Limb (tissue), 2 donors: ENCODE data around the gene SRP68.
"Not testable (repeated sequence)": the region's sequence is repeated elsewhere in the genome, so short reads cannot be mapped to it uniquely, and the experiment has no call there.

Experiments
- DNase-seq, 2 donors: peaks; one replicate each; pipeline ENCODE4 v3.0.0-alpha.2; 2016; ENCODE audit errors: extremely low spot score in 2 of 2

Gene SRP68

DNA sequence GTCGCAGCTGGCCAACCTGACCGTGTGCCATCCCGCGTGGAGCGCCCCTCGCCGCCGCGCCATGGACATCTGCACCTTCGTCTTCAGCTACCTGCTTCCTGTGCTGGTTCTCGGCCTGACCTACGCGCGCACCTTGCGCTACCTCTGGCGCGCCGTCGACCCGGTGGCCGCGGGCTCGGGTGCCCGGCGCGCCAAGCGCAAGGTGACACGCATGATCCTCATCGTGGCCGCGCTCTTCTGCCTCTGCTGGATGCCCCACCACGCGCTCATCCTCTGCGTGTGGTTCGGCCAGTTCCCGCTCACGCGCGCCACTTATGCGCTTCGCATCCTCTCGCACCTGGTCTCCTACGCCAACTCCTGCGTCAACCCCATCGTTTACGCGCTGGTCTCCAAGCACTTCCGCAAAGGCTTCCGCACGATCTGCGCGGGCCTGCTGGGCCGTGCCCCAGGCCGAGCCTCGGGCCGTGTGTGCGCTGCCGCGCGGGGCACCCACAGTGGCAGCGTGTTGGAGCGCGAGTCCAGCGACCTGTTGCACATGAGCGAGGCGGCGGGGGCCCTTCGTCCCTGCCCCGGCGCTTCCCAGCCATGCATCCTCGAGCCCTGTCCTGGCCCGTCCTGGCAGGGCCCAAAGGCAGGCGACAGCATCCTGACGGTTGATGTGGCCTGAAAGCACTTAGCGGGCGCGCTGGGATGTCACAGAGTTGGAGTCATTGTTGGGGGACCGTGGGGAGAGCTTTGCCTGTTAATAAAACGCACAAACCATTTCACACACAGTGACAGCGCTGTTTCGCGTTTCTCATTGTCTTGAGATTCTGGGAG lies 4.7 kb upstream of the SRP68 start:
- DNase-seq: no peak

DNA sequence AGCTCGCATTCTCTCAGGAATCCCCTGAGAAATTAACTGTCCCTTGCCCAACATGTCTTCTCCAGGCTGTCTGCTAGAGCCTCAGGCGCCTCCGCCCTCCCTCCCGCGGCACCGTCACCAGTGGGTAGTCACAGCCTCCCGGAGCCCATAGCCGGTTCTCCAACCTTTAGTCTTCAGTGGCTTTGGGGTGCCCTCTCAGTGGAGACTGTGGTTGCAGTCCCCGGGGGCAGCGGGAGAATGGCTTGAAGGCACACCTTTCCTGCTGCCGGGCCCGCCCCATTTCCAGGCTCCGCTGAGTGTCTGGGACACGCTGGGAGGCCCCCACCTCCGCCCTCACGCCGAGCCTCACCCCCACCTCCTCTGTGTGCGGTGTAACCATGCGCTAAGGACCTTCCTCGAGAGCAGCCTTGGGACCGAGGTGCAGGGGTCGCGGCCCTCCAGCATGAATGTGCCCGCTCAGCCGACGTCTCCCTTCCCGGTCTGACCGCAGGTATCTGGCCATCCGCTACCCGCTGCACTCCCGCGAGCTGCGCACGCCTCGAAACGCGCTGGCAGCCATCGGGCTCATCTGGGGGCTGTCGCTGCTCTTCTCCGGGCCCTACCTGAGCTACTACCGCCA lies 3.9 kb upstream of the SRP68 start:
- no peak for DNase-seq

GRCh38 chr17:76075364-76076145 lies 3.2 kb upstream of the SRP68 start:
- DNase-seq: no peak

GRCh38 chr17:76074390-76075363 lies 2.4 kb upstream of the SRP68 start, which contains the start of gene GALR2:
Gene GALR2 (plus strand): TSS chr17:76074781. CDS start chr17:76074884, 103 bp downstream.
- no peak for DNase-seq

GRCh38 chr17:76071531-76072147 lies 678 bp downstream of the SRP68 start:
- DNase-seq: no peak

DNA sequence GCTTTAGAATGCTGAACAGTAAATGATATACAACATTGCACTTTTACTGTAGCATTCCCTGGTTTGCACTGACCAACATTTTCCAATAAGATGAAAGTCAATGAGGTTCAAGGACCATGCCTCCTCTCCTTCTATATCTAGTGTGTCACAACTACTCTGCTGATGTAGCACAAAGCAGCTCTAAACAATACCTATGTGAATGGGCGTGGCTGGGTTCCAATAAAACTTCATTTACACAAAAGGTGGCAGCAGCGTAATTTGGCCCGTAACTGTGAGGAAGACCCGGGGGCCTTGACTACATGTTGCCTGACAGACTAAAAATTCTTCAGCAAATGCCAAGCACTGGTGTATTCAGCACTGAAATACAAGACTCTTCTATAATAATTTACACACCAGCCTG lies 6.5 kb downstream of the SRP68 start:
- no peak for DNase-seq

GRCh38 chr17:76063875-76064546 lies 8.3 kb downstream of the SRP68 start:
- no peak for DNase-seq

GRCh38 chr17:76058264-76058663 lies 14.1 kb downstream of the SRP68 start:
- DNase-seq: not testable (repeated sequence)

DNA sequence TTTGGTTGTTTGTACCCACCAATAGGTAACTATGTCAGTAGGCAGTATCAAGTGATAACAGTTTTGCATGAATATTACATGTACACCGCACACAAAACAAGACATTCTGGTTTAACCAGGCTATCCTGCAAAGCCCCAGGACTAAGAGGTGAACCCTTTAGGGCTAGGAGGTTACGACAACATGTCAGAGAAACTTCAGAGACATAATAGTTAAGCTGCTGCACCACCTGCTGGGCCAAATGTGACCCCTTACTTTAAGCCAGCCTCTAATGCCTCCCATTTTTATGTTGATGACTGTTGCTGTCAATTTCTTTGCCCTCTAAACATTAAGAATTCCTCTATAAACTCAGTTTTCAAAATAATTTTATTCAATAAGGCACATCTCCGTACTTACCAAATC lies 15.4 kb downstream of the SRP68 start:
- DNase-seq: no peak

- DNase-seq: no peak
Measured at GRCh38 chr17:76054112-76054476, 18.2 kb downstream of the SRP68 start.

- no peak for DNase-seq
Measured at GRCh38 chr17:76053246-76054111, 18.8 kb downstream of the SRP68 start.

GRCh38 chr17:76051561-76051960 lies 20.8 kb downstream of the SRP68 start:
- DNase-seq: no peak

DNA sequence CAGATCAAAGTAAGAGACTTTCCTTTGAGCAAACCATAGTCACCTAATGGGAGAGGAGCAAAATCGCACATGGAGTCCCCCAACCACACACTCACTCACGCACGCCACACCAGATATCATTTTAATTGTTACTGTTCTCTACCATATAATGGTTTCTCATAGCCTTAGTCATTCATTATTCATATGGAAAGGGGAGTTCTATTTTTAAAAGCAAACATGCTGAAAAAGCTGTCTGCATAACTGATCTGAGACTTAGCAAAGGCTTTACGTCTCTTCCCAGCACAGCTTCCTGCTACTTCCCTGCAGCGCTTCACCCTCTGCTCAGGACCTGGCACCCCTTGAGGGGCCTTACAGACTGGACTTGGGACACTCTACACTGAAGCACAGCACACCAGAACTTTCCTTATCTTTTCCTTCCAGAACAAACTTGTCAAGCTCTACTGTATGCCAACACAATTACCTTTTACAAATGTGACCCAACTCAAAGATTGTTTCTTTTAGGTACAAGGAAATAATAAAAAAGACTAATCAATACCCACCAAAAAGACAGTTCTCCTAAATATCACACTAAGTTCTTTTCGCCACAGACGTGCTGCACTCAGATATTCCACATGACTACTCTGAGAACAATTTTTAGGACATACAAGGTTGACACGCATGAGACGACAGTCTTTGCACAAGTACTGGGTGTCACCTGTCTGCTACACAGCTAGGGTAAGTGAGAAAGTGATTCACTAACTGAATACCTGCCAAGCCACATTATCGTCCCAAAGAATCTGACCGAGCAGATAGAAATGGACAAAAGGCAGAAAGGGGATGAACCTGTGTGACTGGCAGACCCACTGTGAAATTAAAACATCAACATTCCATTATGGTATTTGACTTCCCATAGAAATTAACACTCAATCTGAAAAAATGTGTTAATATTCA lies 21.5 kb downstream of the SRP68 start:
- no peak for DNase-seq

DNA sequence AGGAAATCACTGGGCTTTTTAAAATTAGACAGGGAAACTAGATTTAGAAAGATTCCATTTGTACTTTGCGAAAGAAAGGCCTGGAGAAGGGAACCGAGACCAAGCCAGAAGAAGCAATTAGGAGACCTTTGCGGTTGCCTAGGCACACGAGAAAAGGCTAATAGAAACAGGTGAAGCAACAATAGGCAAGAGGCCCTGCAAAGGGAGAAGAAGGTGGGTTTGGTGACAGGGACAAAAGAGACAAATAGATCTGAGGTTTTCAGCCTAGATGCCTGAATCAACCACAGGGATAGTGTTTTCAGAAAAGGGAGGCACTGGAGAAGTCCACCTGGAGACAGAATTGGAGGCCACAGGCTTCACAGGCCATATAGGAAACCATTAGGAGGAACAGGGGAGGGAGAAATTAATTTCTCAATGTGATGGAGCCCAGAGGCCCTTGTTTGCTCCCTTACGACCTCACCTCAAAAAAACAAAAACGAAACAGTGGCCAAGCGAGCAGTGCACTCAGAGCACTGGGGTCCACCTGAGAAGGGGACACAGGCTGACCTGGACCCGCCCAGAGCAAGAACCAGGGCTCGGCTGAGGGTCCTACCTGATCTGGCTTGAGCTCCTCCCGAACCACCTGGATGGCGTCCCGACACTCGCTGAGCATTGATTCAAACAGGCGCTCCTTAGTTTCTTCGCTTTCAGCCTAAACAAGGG lies 22.3 kb downstream of the SRP68 start:
- DNase-seq: no peak

DNA sequence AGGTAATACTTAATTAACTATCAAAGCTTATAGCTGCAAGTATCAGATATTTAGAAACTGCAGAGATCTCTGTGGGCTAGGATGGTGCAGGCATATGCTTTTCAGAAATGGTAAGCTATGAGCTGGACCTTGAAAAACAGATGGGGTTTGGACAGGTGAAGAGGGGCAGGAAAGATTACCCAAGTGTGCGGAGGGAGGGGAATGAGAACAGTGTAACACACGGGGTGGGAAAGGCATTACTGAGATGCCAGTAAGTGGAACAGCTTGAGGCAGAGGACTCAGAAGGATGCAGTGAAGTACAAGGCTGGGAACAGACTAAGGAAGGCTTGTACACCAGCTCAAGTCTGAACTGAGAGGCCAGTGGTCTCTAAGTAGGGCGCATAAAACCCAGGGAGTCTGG lies 23.1 kb downstream of the SRP68 start:
- no peak for DNase-seq

GRCh38 chr17:76048711-76049110 lies 23.6 kb downstream of the SRP68 start:
- no peak for DNase-seq

DNA sequence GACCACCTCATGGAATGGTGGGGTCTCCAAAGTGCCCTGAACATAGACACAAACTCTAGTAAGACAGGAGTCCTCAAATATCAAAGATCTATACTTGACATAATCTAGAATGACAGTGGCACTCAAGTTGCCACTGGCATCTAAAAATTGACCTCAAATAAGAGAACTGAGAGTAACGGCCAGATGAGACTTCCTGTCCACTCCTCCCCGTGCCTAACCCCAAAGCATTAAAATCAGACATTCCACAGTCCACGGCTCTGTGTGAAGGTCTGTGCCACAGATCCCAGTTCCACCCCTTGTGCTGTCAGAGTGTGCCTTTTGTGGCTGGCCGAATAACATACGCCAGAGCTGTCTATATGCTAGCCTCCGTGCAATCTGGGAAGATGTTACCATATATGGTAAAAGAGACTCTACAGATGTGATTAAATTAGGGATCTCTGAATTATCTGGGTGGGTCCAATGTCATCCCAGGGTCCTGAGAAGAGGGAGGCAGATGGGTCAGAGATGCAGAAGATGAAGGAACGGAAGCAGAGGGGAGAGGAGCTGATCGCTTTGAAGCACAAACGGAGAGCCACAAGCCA lies 24.2 kb downstream of the SRP68 start:
- DNase-seq: no peak
